Posterior cingulate gyrus (tissue), 11 donors: ENCODE results near the gene ATG101.
A peak's percentile ranks its signal among the peaks of the same experiment; 100 is the strongest.

Source experiments
- DNase-seq, 10 donors: peaks; one replicate each; pipeline versions ENCODE4 v3.0.0 to v3.0.0-alpha.2; 2020 to 2021; ENCODE audit warnings: mixed read lengths in 3 of 10
- intact Hi-C: fragments of 100-400 bp; cut with DNase I; formaldehyde crosslinking; loops from one replicate; pipeline ENCODE4 v1.15.1; 2023

ATG101 gene

GRCh38 chr12:52055731-52056711, 13.8 kb upstream of the ATG101 start:
- intact Hi-C loops = no loop called here

GRCh38 chr12:52056801-52057637, 12.8 kb upstream of the ATG101 start:
- DNase-seq = no peak

More at GRCh38 chr12:52055731-52056711, 13.8 kb upstream of the ATG101 start:
- peak in 7 of 10 donors; percentile 60 to 94 (median 70) for DNase-seq

GRCh38 chr12:52057638-52058576, 11.9 kb upstream of the ATG101 start:
- no peak for DNase-seq
- intact Hi-C loops = no loop called here

More at GRCh38 chr12:52056801-52057637, 12.8 kb upstream of the ATG101 start:
- intact Hi-C loops = no loop called here

GRCh38 chr12:52058631-52059361, 11.0 kb upstream of the ATG101 start:
- peak in 4 of 10 donors; percentile 52 to 95 (median 78) for DNase-seq

GRCh38 chr12:52059582-52060497, 9.9 kb upstream of the ATG101 start:
- intact Hi-C loops = no loop called here
- DNase-seq = no peak

More at GRCh38 chr12:52058631-52059361, 11.0 kb upstream of the ATG101 start:
- intact Hi-C loops = no loop called here

- DNase-seq = no peak
- intact Hi-C loops = no loop called here
Observed at GRCh38 chr12:52060498-52061177, 9.1 kb upstream of the ATG101 start.

GRCh38 chr12:52061470-52062166, 8.2 kb upstream of the ATG101 start:
- intact Hi-C loops = no loop called here
- DNase-seq = peak; percentile 79 to 98 (median 88)

- intact Hi-C loops = no loop called here
- DNase-seq = no peak
Observed at GRCh38 chr12:52062167-52063081, 7.4 kb upstream of the ATG101 start.

- peak in 4 of 10 donors; percentile 54 to 90 (median 70) for DNase-seq
- intact Hi-C loops = no loop called here
Observed at GRCh38 chr12:52063082-52063924, 6.5 kb upstream of the ATG101 start.

GRCh38 chr12:52063981-52064649, 5.7 kb upstream of the ATG101 start:
- DNase-seq = peak in 1 of 10 donors; percentile 78
- intact Hi-C loops = no loop called here

- DNase-seq = peak in 1 of 10 donors; percentile 1
- intact Hi-C loops = loop anchor here (5.0 kb wide), 1 partner anchor 39 kb away; no protein-coding TSS in a partner anchor
Observed at GRCh38 chr12:52066346-52067080, 3.3 kb upstream of the ATG101 start.

GRCh38 chr12:52067081-52067374, 2.8 kb upstream of the ATG101 start:
- no peak for DNase-seq
- intact Hi-C loops = loop anchor here (5.0 kb wide), 1 partner anchor 40 kb away; no protein-coding TSS in a partner anchor

- intact Hi-C loops = no loop called here
- DNase-seq = no peak
Observed at GRCh38 chr12:52070185-52070925, 577 bp downstream of the ATG101 start.
